Parathyroid adenoma (tissue), 2 donors: ENCODE data around the gene HEMGN.

ENCODE experiments used
- H2AFZ ChIP-seq: fragments of 300-600 bp; sonication (generic); one replicate; pipeline ENCODE4 v1.7.0; 2017; ENCODE audit warnings: antibody characterized with exemption, mild to moderate bottlenecking
- H3K27ac ChIP-seq: fragments of 300-600 bp; sonication (generic); one replicate; pipeline ENCODE4 v1.7.0; 2017
- H3K27me3 ChIP-seq: fragments of 300-600 bp; sonication (generic); one replicate; pipeline ENCODE4 v1.7.0; 2017; ENCODE audit warnings: low read length; ENCODE audit not compliant: control insufficient read depth, insufficient read depth
- H3K36me3 ChIP-seq: fragments of 300-600 bp; sonication (generic); one replicate; pipeline ENCODE4 v1.7.0; 2017; ENCODE audit warnings: low read length; ENCODE audit not compliant: control insufficient read depth, insufficient read depth
- H3K4me1 ChIP-seq: fragments of 300-600 bp; sonication (generic); one replicate; pipeline ENCODE4 v1.7.0; 2017; ENCODE audit warnings: control low read depth
- H3K4me2 ChIP-seq: fragments of 300-600 bp; sonication (generic); one replicate; pipeline ENCODE4 v1.7.0; 2017; ENCODE audit warnings: low read length
- H3K4me3 ChIP-seq: fragments of 300-600 bp; sonication (generic); one replicate; pipeline ENCODE4 v1.7.0; 2017; ENCODE audit warnings: low read depth, low read length
- H3K79me2 ChIP-seq: fragments of 300-600 bp; sonication (generic); one replicate; pipeline ENCODE4 v1.7.0; 2017; ENCODE audit warnings: control low read depth
- H3K9ac ChIP-seq: fragments of 300-600 bp; sonication (generic); one replicate; pipeline ENCODE4 v1.7.0; 2017; ENCODE audit warnings: mild to moderate bottlenecking
- H3K9me3 ChIP-seq: fragments of 300-600 bp; sonication (generic); one replicate; pipeline ENCODE4 v1.7.0; 2017; ENCODE audit warnings: low read length; ENCODE audit not compliant: control insufficient read depth
- CTCF ChIP-seq: fragments of 300-600 bp; sonication (generic); IDR thresholded peaks from one replicate; pipeline ENCODE4 v1.7.0; 2017; ENCODE audit warnings: antibody characterized with exemption, mild to moderate bottlenecking
- donor health status: primary hyperparathyroidism.

The HEMGN gene

DNA sequence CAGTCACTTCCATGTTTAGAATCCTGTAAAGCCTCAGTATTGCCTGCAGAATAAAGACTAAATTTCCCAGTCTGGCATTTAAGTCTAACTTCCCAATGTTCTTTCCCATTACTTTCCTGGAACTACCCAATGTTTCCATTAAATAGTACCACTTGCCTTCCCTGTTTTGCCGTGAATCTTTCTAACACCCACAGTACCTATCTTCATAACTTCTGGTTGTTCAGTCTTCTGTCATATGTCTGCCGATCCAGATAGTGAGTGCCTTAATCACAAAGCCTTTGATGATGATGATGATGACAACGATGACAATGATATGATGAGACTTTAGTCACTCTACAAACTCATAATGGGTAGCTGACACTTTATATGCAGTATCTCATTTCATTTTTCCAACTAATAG is 6.6 kb upstream of the HEMGN start:
- Histone ChIP-seq H3K27ac (no peak overlapping the region), H3K4me1 (no peaks in the 10 kb centered on the region), H3K27me3 (no peaks in the 10 kb centered on the region), H3K4me3 (no peak overlapping the region), H3K4me2 (no peak overlapping the region), H3K36me3 (no peaks in the 10 kb centered on the region), H2AFZ (no peak overlapping the region), H3K79me2 (no peaks in the 10 kb centered on the region), H3K9me3 (no peaks in the 10 kb centered on the region), H3K9ac (no peak overlapping the region)
- TF ChIP-seq CTCF = no peak

DNA sequence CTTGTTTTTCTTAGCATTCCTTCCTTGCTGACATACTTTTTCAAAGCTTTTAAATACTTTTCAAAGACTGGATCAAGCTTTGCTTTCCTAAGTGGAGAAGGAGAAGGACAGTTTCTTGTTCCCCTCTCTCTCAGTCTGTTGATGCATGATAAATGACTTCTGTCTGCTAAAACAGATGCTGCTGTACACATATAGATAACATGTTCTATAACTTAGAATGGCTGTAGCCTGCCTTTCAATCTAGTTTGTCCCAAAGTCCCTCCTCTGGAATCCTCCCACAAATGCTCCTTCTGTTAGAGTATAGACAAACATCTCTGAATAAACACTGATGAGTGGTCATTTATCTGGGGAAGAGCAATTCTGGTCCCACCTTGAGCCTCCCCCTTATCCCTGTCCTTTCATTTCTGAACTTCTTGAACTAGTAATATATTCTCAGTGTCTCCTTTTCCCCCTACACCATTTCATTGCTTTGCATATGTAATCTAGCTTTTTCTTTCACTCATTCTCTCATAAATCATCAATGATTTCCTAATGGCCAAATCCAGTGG is 5.4 kb upstream of the HEMGN start:
- Histone ChIP-seq H3K4me2 (no peak overlapping the region), H3K9ac (no peak overlapping the region), H3K79me2 (no peaks in the 10 kb centered on the region), H3K27ac (no peak overlapping the region), H3K9me3 (no peaks in the 10 kb centered on the region), H3K4me1 (no peaks in the 10 kb centered on the region), H3K27me3 (no peaks in the 10 kb centered on the region), H3K36me3 (no peaks in the 10 kb centered on the region), H3K4me3 (no peak overlapping the region), H2AFZ (no peak overlapping the region)
- TF ChIP-seq CTCF = no peak

DNA sequence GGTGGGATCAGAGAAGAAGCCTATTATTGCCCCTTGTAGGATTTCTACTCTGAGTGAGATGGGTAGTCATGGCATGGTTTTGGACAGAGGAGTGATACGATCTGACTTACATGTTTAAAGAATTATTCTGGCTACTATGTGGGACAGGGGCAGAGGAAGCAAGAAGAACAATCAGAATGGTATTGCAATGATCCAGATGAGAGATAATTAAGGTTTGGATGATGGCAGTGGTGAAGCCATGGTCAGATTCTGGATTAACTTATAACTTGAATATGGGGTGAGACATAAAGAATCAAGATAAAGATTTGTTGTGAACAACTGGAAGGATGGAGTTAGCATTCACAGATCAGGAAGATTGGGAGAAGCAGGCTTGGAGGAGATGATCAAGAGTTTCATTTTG is 3.4 kb upstream of the HEMGN start:
- Histone ChIP-seq H3K27ac (no peak overlapping the region), H3K27me3 (no peaks in the 10 kb centered on the region), H3K4me2 (no peak overlapping the region), H3K79me2 (no peaks in the 10 kb centered on the region), H3K36me3 (no peaks in the 10 kb centered on the region), H3K4me1 (no peaks in the 10 kb centered on the region), H2AFZ (no peak overlapping the region), H3K4me3 (no peak overlapping the region), H3K9ac (no peak overlapping the region), H3K9me3 (no peaks in the 10 kb centered on the region)
- no peak for TF ChIP-seq CTCF

DNA sequence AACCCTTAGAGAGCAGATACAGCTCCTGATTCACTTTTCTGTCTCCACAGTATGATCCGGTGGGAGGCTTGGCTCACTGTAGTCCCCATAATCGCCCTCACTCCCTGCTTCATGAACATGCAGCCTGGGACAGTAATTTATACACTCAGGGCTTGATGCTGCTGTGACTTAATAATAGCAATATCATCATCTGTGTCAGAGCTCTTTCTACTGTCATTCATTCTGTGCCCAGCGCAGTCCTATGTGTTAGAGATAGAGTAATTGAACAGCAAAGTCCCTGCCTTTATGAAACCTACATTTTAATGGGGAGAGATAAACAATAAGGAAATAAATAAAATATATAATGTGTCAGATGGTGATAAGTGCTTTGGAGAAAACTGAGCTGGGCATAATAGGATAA is 2.8 kb upstream of the HEMGN start:
- H3K79me2 ChIP-seq = no peaks in the 10 kb centered on the region
- no peak for TF ChIP-seq CTCF
- H3K4me1 ChIP-seq = no peaks in the 10 kb centered on the region
- H3K9ac ChIP-seq = no peak overlapping the region
- H3K36me3 ChIP-seq = no peaks in the 10 kb centered on the region
- no peak overlapping the region for H3K4me2 ChIP-seq
- no peak overlapping the region for H3K4me3 ChIP-seq
- no peaks in the 10 kb centered on the region for H3K27me3 ChIP-seq
- no peak overlapping the region for H2AFZ ChIP-seq
- H3K27ac ChIP-seq = no peak overlapping the region
- no peaks in the 10 kb centered on the region for H3K9me3 ChIP-seq

DNA sequence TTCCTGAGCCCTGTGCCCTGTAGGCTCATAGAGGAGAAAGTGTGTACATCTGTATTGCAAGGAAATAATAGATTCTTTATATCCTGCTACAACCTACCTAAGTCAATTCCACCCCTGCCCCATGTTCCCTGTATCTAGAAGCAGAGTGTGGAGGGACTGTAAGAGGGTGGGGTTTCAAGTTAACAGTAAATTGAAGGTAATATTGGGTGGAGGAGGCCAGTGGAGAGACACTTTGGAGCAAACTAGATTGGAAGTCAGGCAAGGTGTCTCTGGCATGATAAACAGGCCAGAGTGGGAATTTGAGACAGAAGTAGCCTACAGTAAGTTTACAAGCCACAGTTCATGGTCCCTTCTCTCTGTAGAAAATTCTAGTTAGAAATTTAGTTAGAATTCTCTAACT is 2.3 kb upstream of the HEMGN start:
- H3K79me2 ChIP-seq = no peaks in the 10 kb centered on the region
- H3K9me3 ChIP-seq = no peaks in the 10 kb centered on the region
- H3K27me3 ChIP-seq = no peaks in the 10 kb centered on the region
- no peak overlapping the region for H3K27ac ChIP-seq
- no peak overlapping the region for H3K4me3 ChIP-seq
- TF ChIP-seq CTCF = no peak
- H2AFZ ChIP-seq = no peak overlapping the region
- H3K9ac ChIP-seq = no peak overlapping the region
- no peaks in the 10 kb centered on the region for H3K4me1 ChIP-seq
- H3K4me2 ChIP-seq = no peak overlapping the region
- no peaks in the 10 kb centered on the region for H3K36me3 ChIP-seq
